IMR-90 (cell line): ENCODE results near the gene GNAO1. TPM values are rescaled to one million over a fixed set of nuclear protein-coding genes. Genes with fewer than 3 reads are reported as not detected.
A peak's percentile ranks its signal among the peaks of the same experiment; 100 is the strongest.

Experiments used
- ATAC-seq: fragments of 200-7000 bp; cut with Tn5 transposase; 2 replicates; pipeline ENCODE4 v1.9.1; 2020; ENCODE audit warnings: low read depth, mild to moderate bottlenecking, moderate library complexity
- BruUV-seq: library from RNA; stranded (reverse); fragments of 400-500 nt; replicated peaks from 2 replicates; lab custom pipeline; 2021; lab: Mats Ljungman, UMichigan
- CTCF ChIA-PET: fragments of 300-600 bp; formaldehyde crosslinking; extraction: SDS; loops from one replicate; lab custom pipeline; 2021; ENCODE audit warnings: antibody characterized with exemption; lab: Yijun Ruan, JAX
- POLR2A ChIA-PET: fragments of 300-600 bp; sonication (Branson Sonifier 250); formaldehyde crosslinking; loops from one replicate; lab custom pipeline; 2022; ENCODE audit warnings: antibody characterized with exemption; ENCODE audit not compliant: unreplicated experiment; lab: Charles Lee
- DNase-seq: peaks from one replicate; pipeline ENCODE4 v3.0.0; 2013
- H2AFZ ChIP-seq: replicated peaks from 2 replicates; pipeline ENCODE3; 2013; ENCODE audit warnings: low read length, mild to moderate bottlenecking; ENCODE audit not compliant: poor library complexity
- H2AK5ac ChIP-seq: 2 replicates; pipeline ENCODE4 v1.6.1; 2013; ENCODE audit warnings: low read depth, low read length, inconsistent platforms
- H2AK9ac ChIP-seq: replicated peaks from 2 replicates; pipeline ENCODE3; 2013; ENCODE audit warnings: mild to moderate bottlenecking, low read depth, low read length, moderate library complexity; ENCODE audit not compliant: poor library complexity
- H2BK120ac ChIP-seq: 2 replicates; pipeline ENCODE4 v1.6.1; 2013; ENCODE audit warnings: low read depth, low read length, inconsistent platforms
- H2BK15ac ChIP-seq: 3 replicates; pipeline ENCODE4 v1.6.1; 2013; ENCODE audit warnings: low read depth, low read length, inconsistent platforms
- H2BK20ac ChIP-seq: 2 replicates; pipeline ENCODE4 v1.6.1; 2013; ENCODE audit warnings: low read depth, mild to moderate bottlenecking, inconsistent platforms, low read length, moderate library complexity
- H2BK5ac ChIP-seq: 2 replicates; pipeline ENCODE4 v1.6.1; 2013; ENCODE audit warnings: mild to moderate bottlenecking, low read depth, low read length, inconsistent platforms; ENCODE audit not compliant: poor library complexity, severe bottlenecking
- H3K14ac ChIP-seq: replicated peaks from 2 replicates; pipeline ENCODE4 v1.6.1; 2013; ENCODE audit warnings: low read depth, low read length, inconsistent platforms
- H3K18ac ChIP-seq: 2 replicates; pipeline ENCODE4 v1.6.1; 2013; ENCODE audit warnings: low read depth, low read length, control low read depth
- H3K23ac ChIP-seq: 2 replicates; pipeline ENCODE4 v1.6.1; 2013; ENCODE audit warnings: low read depth, low read length, inconsistent platforms
- H3K27ac ChIP-seq: 2 replicates; pipeline ENCODE4 v1.5.1; 2013; ENCODE audit warnings: mild to moderate bottlenecking, control low read depth, low read length; ENCODE audit not compliant: insufficient read depth
- H3K27me3 ChIP-seq: 2 replicates; pipeline ENCODE4 v1.6.1; 2013; ENCODE audit warnings: low read length; ENCODE audit not compliant: control insufficient read depth, insufficient read depth
- H3K36me3 ChIP-seq: 2 replicates; pipeline ENCODE4 v1.6.1; 2013; ENCODE audit warnings: low read length, mixed read lengths; ENCODE audit not compliant: control insufficient read depth, insufficient read depth
- H3K4ac ChIP-seq: 2 replicates; pipeline ENCODE4 v1.6.1; 2013; ENCODE audit warnings: low read depth, low read length, inconsistent platforms
- H3K4me1 ChIP-seq: 2 replicates; pipeline ENCODE4 v1.6.1; 2013; ENCODE audit warnings: low read length, mixed read lengths; ENCODE audit not compliant: control insufficient read depth, insufficient read depth
- H3K4me2 ChIP-seq: 2 replicates; pipeline ENCODE4 v1.6.1; 2013; ENCODE audit warnings: low read depth, mild to moderate bottlenecking, control low read depth, low read length, moderate library complexity
- H3K4me3 ChIP-seq: 2 replicates; pipeline ENCODE4 v1.5.1; 2013; ENCODE audit warnings: low read depth, mild to moderate bottlenecking, control low read depth, low read length, moderate library complexity; ENCODE audit not compliant: insufficient read depth
- H3K56ac ChIP-seq: 2 replicates; pipeline ENCODE4 v1.6.1; 2013; ENCODE audit warnings: low read length, inconsistent platforms; ENCODE audit not compliant: insufficient read depth; ENCODE audit errors: extremely low read depth
- H3K79me1 ChIP-seq, 2 experiments: 2 replicates each; pipeline ENCODE4 v1.6.1; 2013; ENCODE audit warnings: low read length in 2 of 2, inconsistent platforms in 1 of 2, low read depth in 1 of 2
- H3K9ac ChIP-seq: 2 replicates; pipeline ENCODE4 v1.6.1; 2013; ENCODE audit warnings: low read depth, low read length, control low read depth
- H3K9me1 ChIP-seq: 2 replicates; pipeline ENCODE4 v1.6.1; 2013; ENCODE audit warnings: low read length, inconsistent platforms; ENCODE audit not compliant: insufficient read depth
- H3K9me3 ChIP-seq: 2 replicates; pipeline ENCODE4 v1.6.1; 2013; ENCODE audit warnings: low read length; ENCODE audit not compliant: control insufficient read depth, insufficient read depth
- H4K20me1 ChIP-seq: 2 replicates; pipeline ENCODE4 v1.6.1; 2013; ENCODE audit warnings: low read length, inconsistent platforms; ENCODE audit not compliant: insufficient read depth
- H4K5ac ChIP-seq: 2 replicates; pipeline ENCODE4 v1.6.1; 2013; ENCODE audit warnings: mild to moderate bottlenecking, low read depth, low read length, control low read depth
- H4K8ac ChIP-seq, 2 experiments: 2 replicates each; pipeline ENCODE4 v1.6.1; 2013; ENCODE audit warnings: low read depth in 2 of 2, low read length in 2 of 2, control low read depth in 1 of 2, inconsistent platforms in 1 of 2
- H4K91ac ChIP-seq: 2 replicates; pipeline ENCODE4 v1.6.1; 2013; ENCODE audit warnings: low read depth, low read length, inconsistent platforms; ENCODE audit not compliant: insufficient read depth
- CHD1 ChIP-seq: IDR thresholded peaks from 2 replicates; pipeline ENCODE4 v1.6.1; 2012; ENCODE audit warnings: low read depth, low read length, improper control_type of control experiment
- FOS ChIP-seq: fragments of 150-350 bp; IDR thresholded peaks from 2 replicates; pipeline ENCODE4 v1.6.1; 2016; ENCODE audit warnings: low read depth, low read length
- RAD21 ChIP-seq: IDR thresholded peaks from 2 replicates; pipeline ENCODE4 v1.6.1; 2012; ENCODE audit warnings: low read length, improper control_type of control experiment
- USF2 ChIP-seq: fragments of 150-350 bp; IDR thresholded peaks from 2 replicates; pipeline ENCODE4 v1.6.1; 2017; ENCODE audit warnings: mild to moderate bottlenecking, antibody characterized with exemption, low read length, low read depth
- WGBS, 2 experiments: methylation state at CpG; one replicate each; pipeline versions ENCODE4 v1.1.5 to v1.1.7; 2013; ENCODE audit warnings: missing lambda C conversion rate in 2 of 2; ENCODE audit not compliant: insufficient read length in 1 of 2; ENCODE audit errors: extremely low coverage in 2 of 2; 5-methylcytosine and 5-hydroxymethylcytosine counted together
- dilution Hi-C: fragments of 300-500 bp; cut with HindIII; formaldehyde crosslinking; loops from one replicate; pipeline ENCODE4 v1.14.3; 2018; ENCODE audit warnings: low sequenced_read_pairs; ENCODE audit not compliant: unreplicated experiment
- in situ Hi-C: fragments of 300-500 bp; cut with MboI; formaldehyde crosslinking; loops from 3 replicates; pipeline ENCODE4 v1.14.3; 2019; ENCODE audit warnings: low sequenced_read_pairs, inconsistent platforms, mixed read lengths
- intact Hi-C: fragments of 100-400 bp; cut with micrococcal nuclease; formaldehyde crosslinking; loops from 2 replicates; pipeline ENCODE4 v1.10.0; 2022
- polyA plus RNA-seq, 3 experiments: library from polyadenylated mRNA; depleted of rRNA; stranded (reverse); fragments of >200 nt; gene quantifications; 2 replicates each; pipeline ENCODE4 v1.2.3, GENCODE V29; 2012; ENCODE audit warnings: low replicate concordance in 1 of 3
- total RNA-seq: library from RNA; depleted of rRNA; stranded (reverse); fragments of >200 nt; gene quantifications from 2 replicates; pipeline ENCODE4 v1.2.3, GENCODE V29; 2012
- TF ChIP-seq, protein P1 (sequence below): fragments of 150-350 bp; IDR thresholded peaks from 2 replicates; pipeline ENCODE4 v1.6.1; 2016; ENCODE audit warnings: low read depth, mild to moderate bottlenecking, low read length, moderate library complexity, borderline replicate concordance

GNAO1 gene
- total and polyA plus RNA-seq, 2 of the 4 experiments (the other 2 are of a cell fraction): under 0.01 to 0.07 TPM

GRCh38 chr16:56349086-56349415 lies 157.8 kb downstream of the GNAO1 start:
- Histone ChIP-seq H2AK5ac (no peak overlapping the region), H2BK5ac (no peak overlapping the region), H3K36me3 (no peaks in the 10 kb centered on the region), H2BK120ac (no peak overlapping the region), H2AK9ac (peak overlapping the region; percentile 78), H4K91ac (no peak overlapping the region), H3K9me1 (no peaks in the 10 kb centered on the region; the same call in 1 of the 2 replicates), H3K23ac (no peak overlapping the region), H4K20me1 (no peaks in the 10 kb centered on the region), H4K8ac (no peak overlapping the region), H4K5ac (no peak overlapping the region), H3K9ac (no peak overlapping the region), H3K18ac (no peak overlapping the region), H3K9me3 (no peaks in the 10 kb centered on the region), H3K27ac (no peak overlapping the region), H2AFZ (peak overlapping the region; percentile 21), H3K56ac (no peak overlapping the region), H3K14ac (no peak overlapping the region), H3K79me1 (no peaks in the 10 kb centered on the region), H3K4me3 (no peak overlapping the region), H3K4me1 (no peaks in the 10 kb centered on the region), H2BK20ac (no peak overlapping the region), H2BK15ac (no peak overlapping the region), H3K4ac (no peak overlapping the region), H3K4me2 (no peak overlapping the region), H3K27me3 (peaks cover 5% of the 10 kb centered on the region; the same call in 1 of the 2 replicates)
- intact Hi-C loops: no loop called here
- TF ChIP-seq, protein P1, sequence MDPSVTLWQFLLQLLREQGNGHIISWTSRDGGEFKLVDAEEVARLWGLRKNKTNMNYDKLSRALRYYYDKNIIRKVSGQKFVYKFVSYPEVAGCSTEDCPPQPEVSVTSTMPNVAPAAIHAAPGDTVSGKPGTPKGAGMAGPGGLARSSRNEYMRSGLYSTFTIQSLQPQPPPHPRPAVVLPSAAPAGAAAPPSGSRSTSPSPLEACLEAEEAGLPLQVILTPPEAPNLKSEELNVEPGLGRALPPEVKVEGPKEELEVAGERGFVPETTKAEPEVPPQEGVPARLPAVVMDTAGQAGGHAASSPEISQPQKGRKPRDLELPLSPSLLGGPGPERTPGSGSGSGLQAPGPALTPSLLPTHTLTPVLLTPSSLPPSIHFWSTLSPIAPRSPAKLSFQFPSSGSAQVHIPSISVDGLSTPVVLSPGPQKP: no peak
- TF ChIP-seq USF2 (no peak), CHD1 (no peak), FOS (no peak), RAD21 (no peak)
- BruUV-seq: no TSS peak
- in situ Hi-C loops: no loop called here
- ATAC-seq: peak; percentile 38
- WGBS, 2 experiments: no CpG with 5 or more reads among the region's 2 CpGs
- ChIA-PET CTCF (no interaction called here), POLR2A (no interaction called here)
- dilution Hi-C loops: no loop called here
- no peak for DNase-seq
